IMR-90 (cell line): Measurements from ENCODE around the gene ETNK1.

Experiments used
- BHLHE40 ChIP-seq: fragments of 150-350 bp; IDR thresholded peaks from 2 replicates; pipeline ENCODE4 v1.6.1; 2016; ENCODE audit warnings: mild to moderate bottlenecking, low read depth, low read length
- CEBPB ChIP-seq: IDR thresholded peaks from 2 replicates; pipeline ENCODE4 v1.6.1; 2012; ENCODE audit warnings: low read depth, low read length, improper control_type of control experiment
- MAZ ChIP-seq: IDR thresholded peaks from 2 replicates; pipeline ENCODE4 v1.6.1; 2012; ENCODE audit warnings: low read depth, mild to moderate bottlenecking, low read length, improper control_type of control experiment, moderate library complexity, borderline replicate concordance
- MXI1 ChIP-seq: IDR thresholded peaks from 2 replicates; pipeline ENCODE4 v1.6.1; 2012; ENCODE audit warnings: low read depth, mild to moderate bottlenecking, low read length, moderate library complexity, borderline replicate concordance
- POLR2A ChIP-seq: IDR thresholded peaks from 2 replicates; pipeline ENCODE4 v1.6.1; 2012; ENCODE audit warnings: mild to moderate bottlenecking, low read depth, low read length
- RAD21 ChIP-seq: IDR thresholded peaks from 2 replicates; pipeline ENCODE4 v1.6.1; 2012; ENCODE audit warnings: low read length, improper control_type of control experiment
- RCOR1 ChIP-seq: IDR thresholded peaks from 2 replicates; pipeline ENCODE4 v1.6.1; 2012; ENCODE audit warnings: mild to moderate bottlenecking, low read length, improper control_type of control experiment; ENCODE audit not compliant: insufficient replicate concordance
- RFX5 ChIP-seq: IDR thresholded peaks from 2 replicates; pipeline ENCODE4 v1.8.0; 2012; ENCODE audit warnings: low read depth, mild to moderate bottlenecking, low read length, moderate library complexity
- TF ChIP-seq, protein P1 (sequence below): conservative IDR thresholded peaks from 2 replicates; pipeline ENCODE4 v1.5.1; 2012; ENCODE audit warnings: mild to moderate bottlenecking, low read depth, low read length, improper control_type of control experiment
- TF ChIP-seq, protein P2 (sequence below): fragments of 150-350 bp; IDR thresholded peaks from 2 replicates; pipeline ENCODE4 v1.6.1; 2017; ENCODE audit warnings: mild to moderate bottlenecking, antibody characterized with exemption, low read length, low read depth

- TF ChIP-seq, protein P1, sequence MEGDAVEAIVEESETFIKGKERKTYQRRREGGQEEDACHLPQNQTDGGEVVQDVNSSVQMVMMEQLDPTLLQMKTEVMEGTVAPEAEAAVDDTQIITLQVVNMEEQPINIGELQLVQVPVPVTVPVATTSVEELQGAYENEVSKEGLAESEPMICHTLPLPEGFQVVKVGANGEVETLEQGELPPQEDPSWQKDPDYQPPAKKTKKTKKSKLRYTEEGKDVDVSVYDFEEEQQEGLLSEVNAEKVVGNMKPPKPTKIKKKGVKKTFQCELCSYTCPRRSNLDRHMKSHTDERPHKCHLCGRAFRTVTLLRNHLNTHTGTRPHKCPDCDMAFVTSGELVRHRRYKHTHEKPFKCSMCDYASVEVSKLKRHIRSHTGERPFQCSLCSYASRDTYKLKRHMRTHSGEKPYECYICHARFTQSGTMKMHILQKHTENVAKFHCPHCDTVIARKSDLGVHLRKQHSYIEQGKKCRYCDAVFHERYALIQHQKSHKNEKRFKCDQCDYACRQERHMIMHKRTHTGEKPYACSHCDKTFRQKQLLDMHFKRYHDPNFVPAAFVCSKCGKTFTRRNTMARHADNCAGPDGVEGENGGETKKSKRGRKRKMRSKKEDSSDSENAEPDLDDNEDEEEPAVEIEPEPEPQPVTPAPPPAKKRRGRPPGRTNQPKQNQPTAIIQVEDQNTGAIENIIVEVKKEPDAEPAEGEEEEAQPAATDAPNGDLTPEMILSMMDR = no peak
- TF ChIP-seq BHLHE40 (no peak), RFX5 (no peak), RCOR1 (no peak), POLR2A (no peak), MXI1 (no peak), RAD21 (no peak), MAZ (no peak), CEBPB (no peak)
- TF ChIP-seq, protein P2, sequence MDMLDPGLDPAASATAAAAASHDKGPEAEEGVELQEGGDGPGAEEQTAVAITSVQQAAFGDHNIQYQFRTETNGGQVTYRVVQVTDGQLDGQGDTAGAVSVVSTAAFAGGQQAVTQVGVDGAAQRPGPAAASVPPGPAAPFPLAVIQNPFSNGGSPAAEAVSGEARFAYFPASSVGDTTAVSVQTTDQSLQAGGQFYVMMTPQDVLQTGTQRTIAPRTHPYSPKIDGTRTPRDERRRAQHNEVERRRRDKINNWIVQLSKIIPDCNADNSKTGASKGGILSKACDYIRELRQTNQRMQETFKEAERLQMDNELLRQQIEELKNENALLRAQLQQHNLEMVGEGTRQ = no peak
Observed at GRCh38 chr12:22677781-22678574, 53.0 kb downstream of the ETNK1 start.
